NCI-H2171 treated with DMSO at 0.1 percent for 48 hours (cell line): ENCODE results near the gene AOAH.
"Not testable (repeated sequence)": the region's sequence is repeated elsewhere in the genome, so short reads cannot be mapped to it uniquely, and the experiment has no call there.

Experiments
- DNase-seq: peaks from one replicate; lab custom pipeline; 2025; lab: John Stamatoyannopoulos, UW

The AOAH gene

DNA sequence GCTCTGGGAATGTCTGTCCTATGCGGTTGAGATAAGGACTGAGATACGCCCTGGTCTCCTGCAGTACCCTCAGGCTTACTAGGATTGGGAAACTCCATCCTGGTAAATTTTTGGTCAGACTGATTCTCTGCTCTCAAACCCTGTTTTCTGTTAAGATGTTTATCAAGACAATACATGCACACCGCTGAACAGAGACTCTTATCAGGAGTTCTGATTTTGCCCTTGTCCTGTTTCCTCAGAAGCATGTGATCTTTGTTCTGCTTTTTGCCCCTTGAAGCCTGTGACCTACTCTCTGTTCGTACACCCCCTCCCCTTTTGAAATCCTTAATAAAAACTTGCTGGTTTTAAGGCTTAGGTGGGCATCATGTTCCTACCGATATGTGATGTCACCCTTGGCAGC lies 258.3 kb downstream of the AOAH start:
- DNase-seq, result not testable (repeated sequence)

DNA sequence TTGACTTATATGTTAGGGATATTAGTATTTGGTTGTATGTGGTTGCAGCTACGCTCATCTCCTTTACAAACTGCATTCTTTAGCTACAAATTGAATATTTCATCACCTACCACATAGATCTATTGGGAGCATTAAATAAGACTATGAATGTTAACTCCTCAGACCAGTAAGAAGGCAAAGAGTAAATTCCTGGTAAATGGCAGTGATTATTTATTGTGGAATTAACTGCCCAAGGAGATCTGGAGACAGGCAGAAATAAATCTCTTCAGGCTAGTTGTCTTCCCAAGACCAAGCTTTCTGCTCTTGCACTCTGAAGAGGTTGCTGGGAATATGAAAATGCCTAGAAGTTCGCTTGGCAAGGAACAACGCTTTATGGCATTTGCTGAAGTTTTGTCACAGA lies 260.0 kb downstream of the AOAH start:
- no peak for DNase-seq
